Transverse colon (tissue), 4 donors: ENCODE results near the gene HIVEP2. TPM values are rescaled to one million over a fixed set of nuclear protein-coding genes. Genes with fewer than 3 reads are reported as not detected.
A peak's percentile ranks its signal among the peaks of the same experiment; 100 is the strongest.

ENCODE experiments used
- DNase-seq: peaks from one replicate; pipeline ENCODE4 v3.0.0-alpha.2; 2019
- H3K27ac ChIP-seq, 4 donors: fragments of 200-600 bp; sonication (generic); 2 replicates each; pipeline ENCODE4 v1.5.1; 2016 to 2018; ENCODE audit warnings: inconsistent platforms in 4 of 4
- H3K27me3 ChIP-seq: fragments of 200-600 bp; sonication (generic); 2 replicates; pipeline ENCODE4 v1.5.1; 2017; ENCODE audit warnings: inconsistent platforms
- H3K36me3 ChIP-seq, 4 donors: fragments of 200-600 bp; sonication (generic); 2 replicates each; pipeline ENCODE4 v1.5.1; 2017 to 2019; ENCODE audit warnings: inconsistent platforms in 4 of 4
- H3K4me1 ChIP-seq, 4 donors: fragments of 200-600 bp; sonication (generic); 2 replicates each; pipeline ENCODE4 v1.5.1; 2017 to 2020; ENCODE audit warnings: inconsistent platforms in 4 of 4
- H3K4me3 ChIP-seq, 4 donors: fragments of 200-600 bp; sonication (generic); 1 replicate in 1 of 4; 2 replicates in 3 of 4; pipeline versions ENCODE4 v1.5.1 to v1.6.1; 2017 to 2019; ENCODE audit warnings: inconsistent platforms in 4 of 4
- H3K9me3 ChIP-seq, 2 donors: fragments of 200-600 bp; sonication (generic); 2 replicates each; pipeline ENCODE4 v1.5.1; 2017 to 2019; ENCODE audit warnings: inconsistent platforms in 2 of 2
- CTCF ChIP-seq, 5 experiments: fragments of 200-600 bp in 3 of 5; fragments of 450-650 bp in 2 of 5; sonication (generic) in 3 of 5; IDR thresholded peaks; 1 replicate in 2 of 5; 2 replicates in 3 of 5; pipeline ENCODE4 v1.5.1; 2016 to 2017; ENCODE audit warnings: antibody characterized with exemption in 5 of 5, inconsistent platforms in 3 of 5, mild to moderate bottlenecking in 2 of 5, moderate library complexity in 1 of 5
- EP300 ChIP-seq: sonication (generic); formaldehyde crosslinking; IDR thresholded peaks from one replicate; pipeline ENCODE4 v1.6.1; 2017; ENCODE audit warnings: antibody characterized with exemption, low read depth
- POLR2A ChIP-seq: fragments of 450-650 bp; IDR thresholded peaks from one replicate; pipeline ENCODE4 v1.6.1; 2016; ENCODE audit warnings: antibody characterized with exemption, mild to moderate bottlenecking, moderate library complexity
- POLR2AphosphoS5 ChIP-seq, 3 donors: sonication (generic); formaldehyde crosslinking; IDR thresholded peaks; one replicate each; pipeline ENCODE4 v1.6.1; 2016; ENCODE audit warnings: antibody characterized with exemption in 3 of 3
- WGBS, 2 donors: methylation state at CpG; one replicate each; pipeline ENCODE4 v1.1.5; 2018; ENCODE audit warnings: low coverage in 1 of 2; 5-methylcytosine and 5-hydroxymethylcytosine counted together
- in situ Hi-C, 4 donors: fragments of 200-750 bp; cut with MboI; loops; one replicate each; pipeline versions ENCODE4 v1.15.0 to v1.15.1; 2017; ENCODE audit warnings: low sequenced_read_pairs in 3 of 4, low pct_ligation_motif_present in 1 of 4, low pct_unique_long_range_greater_than_20kb in 1 of 4
- intact Hi-C: fragments of 100-400 bp; cut with DNase I; formaldehyde crosslinking; loops from one replicate; pipeline ENCODE4 v1.15.1; 2023; ENCODE audit warnings: low total_unique reads
- total RNA-seq, 4 donors: library from RNA; depleted of rRNA; stranded (reverse); fragments of >200 nt; gene quantifications; one replicate each; pipeline ENCODE4 v1.1.0, GENCODE V29; 2016

Gene HIVEP2
- total RNA-seq, 4 donors from 2014 or later = 10.0 to 22.5 (median 13.7) TPM

DNA sequence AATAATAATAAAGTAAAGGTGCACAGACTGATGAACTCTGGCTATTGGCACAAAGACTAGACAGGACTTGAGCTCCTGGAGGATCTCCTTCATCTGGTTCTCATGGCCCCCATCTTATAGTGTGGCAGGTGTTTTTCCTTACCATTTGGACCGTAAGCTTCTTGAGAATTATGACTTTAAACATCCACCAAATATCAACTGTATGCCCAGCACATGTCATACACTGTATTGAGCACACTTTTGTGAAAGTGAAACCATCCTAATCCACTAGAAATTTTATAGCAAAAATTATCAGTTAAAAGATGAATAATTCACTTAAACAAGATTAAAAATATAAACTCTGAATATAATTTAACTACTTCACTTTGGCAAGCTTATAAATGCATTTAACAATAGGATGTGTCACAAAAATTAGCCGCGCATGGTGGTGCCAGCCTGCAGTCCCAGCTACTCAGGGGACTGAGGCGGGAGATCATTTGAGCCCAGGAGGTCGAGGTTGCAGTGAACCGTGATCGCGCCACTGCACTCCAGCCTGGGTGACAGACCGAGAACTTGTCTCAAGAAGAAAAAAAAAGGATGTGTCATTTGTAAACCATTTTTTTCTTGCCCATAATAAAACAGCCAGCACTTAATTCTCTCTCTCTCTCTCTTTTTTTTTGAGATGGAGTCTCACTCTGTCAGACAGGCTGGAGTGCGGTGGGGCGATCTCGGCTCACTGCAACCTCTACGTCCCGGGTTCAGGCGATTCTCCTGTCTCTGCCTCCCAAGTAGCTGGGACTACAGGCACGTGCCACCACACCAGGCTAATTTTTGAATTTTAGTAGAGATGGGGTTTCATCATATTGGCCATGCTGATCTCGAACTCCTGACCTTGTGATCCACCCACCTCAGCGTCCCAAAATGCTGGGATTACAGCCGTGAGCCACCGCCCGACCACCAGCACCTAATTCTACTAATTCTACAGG lies 9.1 kb downstream of the HIVEP2 start:
- H3K27me3 ChIP-seq = no peaks in the 10 kb centered on the region
- in situ Hi-C loops = no loop called here
- TF ChIP-seq POLR2A (no peak), POLR2AphosphoS5 (IDR thresholded peaks at IDR 0.05) (no peak), CTCF (IDR thresholded peaks at IDR 0.05) (no peak), EP300 (no peak)
- no peaks in the 10 kb centered on the region for H3K36me3 ChIP-seq
- H3K4me1 ChIP-seq = peaks cover 0 to 38% (median 7%) of the 10 kb centered on the region in 4 donors
- peak overlapping the region in 1 of 4 donors; percentile 3 for H3K27ac ChIP-seq
- no peak overlapping the region for H3K4me3 ChIP-seq
- intact Hi-C loops = no loop called here
- no peaks in the 10 kb centered on the region for H3K9me3 ChIP-seq
- WGBS, 2 donors = 75 to 81% methylated on average over 13 to 21 of the region's 21 CpGs
- peak; percentile 19 for DNase-seq

GRCh38 chr6:142934599-142934998 lies 10.4 kb downstream of the HIVEP2 start:
- Histone ChIP-seq H3K4me3 (no peak overlapping the region), H3K27ac (no peak overlapping the region), H3K36me3 (no peaks in the 10 kb centered on the region), H3K4me1 (peaks cover 0 to 38% (median 7%) of the 10 kb centered on the region in 4 donors), H3K9me3 (no peaks in the 10 kb centered on the region), H3K27me3 (no peaks in the 10 kb centered on the region)
- TF ChIP-seq CTCF (IDR thresholded peaks at IDR 0.05) (no peak), EP300 (no peak), POLR2AphosphoS5 (IDR thresholded peaks at IDR 0.05) (no peak), POLR2A (no peak)
- no peak for DNase-seq
- intact Hi-C loops (no loop called here), in situ Hi-C loops (no loop called here)
- 71 to 85% methylated on average over 3 of the region's 3 CpGs for WGBS, 2 donors

DNA sequence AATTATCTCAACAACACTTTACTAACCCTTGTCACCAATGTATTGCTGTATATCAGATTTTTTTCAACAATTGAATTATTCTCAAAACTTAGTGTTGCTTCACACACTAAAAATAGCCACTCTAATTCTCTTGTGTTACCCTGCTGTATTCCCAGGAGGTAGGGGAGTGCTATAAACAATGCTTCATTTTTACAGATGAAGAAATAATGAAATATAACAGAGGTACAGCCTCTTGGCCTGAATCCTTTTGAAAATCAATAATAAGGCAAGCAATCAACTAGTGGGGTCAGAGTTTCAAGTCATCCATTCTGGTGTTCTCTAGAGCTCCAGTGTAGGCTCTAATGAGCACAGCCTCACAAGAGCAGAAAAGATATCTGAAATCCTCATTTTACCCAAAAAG lies 10.9 kb downstream of the HIVEP2 start:
- in situ Hi-C loops = no loop called here
- intact Hi-C loops = no loop called here
- H3K27ac ChIP-seq = no peak overlapping the region
- no peak for DNase-seq
- H3K36me3 ChIP-seq = no peaks in the 10 kb centered on the region
- no peaks in the 10 kb centered on the region for H3K9me3 ChIP-seq
- no peaks in the 10 kb centered on the region for H3K27me3 ChIP-seq
- no peak overlapping the region for H3K4me3 ChIP-seq
- H3K4me1 ChIP-seq = peaks cover 0 to 37% (median 7%) of the 10 kb centered on the region in 4 donors
- TF ChIP-seq POLR2A = no peak
- TF ChIP-seq POLR2AphosphoS5 (IDR thresholded peaks at IDR 0.05) = no peak
- no peak for TF ChIP-seq EP300
- TF ChIP-seq CTCF (IDR thresholded peaks at IDR 0.05) = no peak

DNA sequence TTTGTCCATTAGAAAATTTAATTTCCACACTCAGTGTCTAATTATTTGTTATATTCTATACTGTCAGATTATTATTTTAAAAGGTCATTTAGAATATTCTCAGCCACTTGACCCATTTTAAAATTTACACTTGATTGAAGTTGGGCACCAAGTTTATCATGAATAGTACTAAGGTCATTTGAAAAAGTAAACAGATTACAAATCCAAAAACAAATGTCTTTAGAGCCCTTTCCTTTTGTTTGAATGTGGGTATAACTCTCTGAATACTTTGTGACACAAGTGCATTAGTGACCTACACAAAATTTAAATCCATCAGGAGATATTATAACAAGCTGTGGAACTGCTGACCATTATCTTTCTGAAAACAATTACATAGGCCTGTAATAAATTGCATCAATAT lies 11.3 kb downstream of the HIVEP2 start:
- Histone ChIP-seq H3K36me3 (no peaks in the 10 kb centered on the region), H3K4me1 (peaks cover 0 to 34% (median 7%) of the 10 kb centered on the region in 4 donors), H3K9me3 (no peaks in the 10 kb centered on the region), H3K4me3 (no peak overlapping the region), H3K27ac (no peak overlapping the region), H3K27me3 (no peaks in the 10 kb centered on the region)
- intact Hi-C loops = no loop called here
- in situ Hi-C loops = no loop called here
- no peak for TF ChIP-seq EP300
- no peak for DNase-seq
